H9 (cell line): ENCODE results near the gene CXorf58. TPM values are rescaled to one million over a fixed set of nuclear protein-coding genes. Genes with fewer than 3 reads are reported as not detected.
"Not testable (repeated sequence)": the region's sequence is repeated elsewhere in the genome, so short reads cannot be mapped to it uniquely, and the experiment has no call there.

Experiments
- DNase-seq: peaks from one replicate; pipeline ENCODE4 v3.0.0-alpha.2; 2017
- H2AFZ ChIP-seq: one replicate; pipeline ENCODE4 v1.6.1; 2013; ENCODE audit warnings: mild to moderate bottlenecking, low read length, control low read depth, moderate library complexity
- H2AK5ac ChIP-seq: 2 replicates; pipeline ENCODE4 v1.6.1; 2013; ENCODE audit warnings: low read length, control low read depth, mixed read lengths; ENCODE audit not compliant: insufficient read length
- H2BK120ac ChIP-seq: one replicate; pipeline ENCODE4 v1.6.1; 2013; ENCODE audit warnings: low read depth, mild to moderate bottlenecking, low read length, control low read depth, inconsistent platforms; ENCODE audit not compliant: poor library complexity, severe bottlenecking
- H2BK12ac ChIP-seq: 2 replicates; pipeline ENCODE4 v1.6.1; 2013; ENCODE audit warnings: low read length, control low read depth, mixed read lengths, low read depth; ENCODE audit not compliant: insufficient read length
- H2BK15ac ChIP-seq: 2 replicates; pipeline ENCODE4 v1.6.1; 2013; ENCODE audit warnings: low read depth, low read length, control low read depth
- H2BK20ac ChIP-seq: one replicate; pipeline ENCODE4 v1.6.1; 2013; ENCODE audit warnings: low read depth, mild to moderate bottlenecking, low read length, control low read depth, inconsistent platforms; ENCODE audit not compliant: poor library complexity, severe bottlenecking
- H2BK5ac ChIP-seq: 2 replicates; pipeline ENCODE4 v1.6.1; 2013; ENCODE audit warnings: low read length, control low read depth, mixed read lengths; ENCODE audit not compliant: insufficient read length
- H3K14ac ChIP-seq: 2 replicates; pipeline ENCODE4 v1.6.1; 2013; ENCODE audit warnings: low read length, control low read depth; ENCODE audit not compliant: insufficient read depth
- H3K18ac ChIP-seq: 2 replicates; pipeline ENCODE4 v1.6.1; 2013; ENCODE audit warnings: low read depth, mild to moderate bottlenecking, mixed read lengths, low read length, control low read depth; ENCODE audit not compliant: insufficient read length
- H3K23ac ChIP-seq: 2 replicates; pipeline ENCODE4 v1.6.1; 2013; ENCODE audit warnings: low read length, control low read depth, mixed read lengths, low read depth; ENCODE audit not compliant: insufficient read length
- H3K23me2 ChIP-seq: 2 replicates; pipeline ENCODE4 v1.6.1; 2013; ENCODE audit warnings: low read depth, mild to moderate bottlenecking, mixed read lengths, low read length, control low read depth; ENCODE audit not compliant: insufficient read length, poor library complexity, severe bottlenecking
- H3K27ac ChIP-seq: 2 replicates; pipeline ENCODE4 v1.5.1; 2013; ENCODE audit warnings: low read length, control low read depth, mixed read lengths, low read depth; ENCODE audit not compliant: insufficient read length
- H3K27me3 ChIP-seq: 2 replicates; pipeline ENCODE4 v1.6.1; 2013; ENCODE audit warnings: low read length, control low read depth, inconsistent platforms; ENCODE audit not compliant: insufficient read depth
- H3K4ac ChIP-seq: 2 replicates; pipeline ENCODE4 v1.6.1; 2013; ENCODE audit warnings: low read depth, mild to moderate bottlenecking, control low read depth, inconsistent platforms, low read length, moderate library complexity
- H3K4me1 ChIP-seq: 2 replicates; pipeline ENCODE4 v1.6.1; 2013; ENCODE audit warnings: low read length, control low read depth, inconsistent platforms; ENCODE audit not compliant: insufficient read depth
- H3K4me2 ChIP-seq: 2 replicates; pipeline ENCODE4 v1.6.1; 2013; ENCODE audit warnings: low read length, control low read depth, mixed read lengths; ENCODE audit not compliant: insufficient read length, insufficient read depth
- H3K56ac ChIP-seq: 2 replicates; pipeline ENCODE4 v1.6.1; 2013; ENCODE audit warnings: low read depth, mild to moderate bottlenecking, mixed read lengths, low read length, control low read depth; ENCODE audit not compliant: insufficient read length
- H3K79me1 ChIP-seq: 2 replicates; pipeline ENCODE4 v1.6.1; 2013; ENCODE audit warnings: low read depth, mild to moderate bottlenecking, moderate library complexity, low read length, control low read depth, inconsistent platforms; ENCODE audit not compliant: insufficient read depth, poor library complexity, severe bottlenecking
- H3K79me2 ChIP-seq: 2 replicates; pipeline ENCODE4 v1.6.1; 2013; ENCODE audit warnings: low read length, control low read depth, inconsistent platforms; ENCODE audit not compliant: insufficient read depth
- H3K9ac ChIP-seq: 2 replicates; pipeline ENCODE4 v1.6.1; 2013; ENCODE audit warnings: low read length, control low read depth, mixed read lengths; ENCODE audit not compliant: insufficient read length; ENCODE audit errors: extremely low read depth
- H3K9me3 ChIP-seq: one replicate; pipeline ENCODE4 v1.6.1; 2013; ENCODE audit warnings: low read depth, low read length, inconsistent platforms; ENCODE audit not compliant: control insufficient read depth
- H3T11ph ChIP-seq: one replicate; pipeline ENCODE4 v1.6.1; 2013; ENCODE audit warnings: mild to moderate bottlenecking, low read length, control low read depth, inconsistent platforms
- H4K20me1 ChIP-seq: one replicate; pipeline ENCODE4 v1.6.1; 2013; ENCODE audit not compliant: control insufficient read depth, insufficient read length, insufficient read depth
- H4K5ac ChIP-seq: 2 replicates; pipeline ENCODE4 v1.6.1; 2013; ENCODE audit warnings: low read depth, mild to moderate bottlenecking, mixed read lengths, low read length, control low read depth; ENCODE audit not compliant: insufficient read length
- H4K8ac ChIP-seq: replicated peaks from 2 replicates; pipeline ENCODE4 v1.6.1; 2013; ENCODE audit warnings: low read length, control low read depth, mixed read lengths, low read depth; ENCODE audit not compliant: insufficient read length
- H4K91ac ChIP-seq: 2 replicates; pipeline ENCODE4 v1.6.1; 2013; ENCODE audit warnings: low read depth, mild to moderate bottlenecking, moderate library complexity, mixed read lengths, low read length, control low read depth; ENCODE audit not compliant: insufficient read length
- H3K27ac Mint-ChIP-seq, 3 experiments: 2 replicates in 2 of 3; 3 replicates in 1 of 3; pipeline ENCODE4 v1.8.0; 2020 to 2021; ENCODE audit warnings: mixed read lengths in 3 of 3, mild to moderate bottlenecking in 1 of 3, moderate library complexity in 1 of 3
- H3K27me3 Mint-ChIP-seq: 2 replicates; pipeline ENCODE4 v1.8.0; 2021; ENCODE audit warnings: low read depth, mild to moderate bottlenecking, moderate library complexity, mixed read lengths
- H3K36me3 Mint-ChIP-seq, 3 experiments: 2 replicates in 2 of 3; 3 replicates in 1 of 3; pipeline ENCODE4 v1.8.0; 2020 to 2021; ENCODE audit warnings: low read depth in 3 of 3, mixed read lengths in 3 of 3; ENCODE audit not compliant: insufficient read depth in 1 of 3
- H3K4me1 Mint-ChIP-seq, 2 experiments: 2 replicates each; pipeline ENCODE4 v1.8.0; 2020; ENCODE audit warnings: mixed read lengths in 2 of 2
- H3K4me3 Mint-ChIP-seq, 2 experiments: 2 replicates in 1 of 2; 3 replicates in 1 of 2; pipeline ENCODE4 v1.8.0; 2020 to 2021; ENCODE audit warnings: mild to moderate bottlenecking in 2 of 2, mixed read lengths in 2 of 2, moderate library complexity in 1 of 2
- H3K9me3 Mint-ChIP-seq, 2 experiments: 2 replicates in 1 of 2; 3 replicates in 1 of 2; pipeline ENCODE4 v1.8.0; 2020; ENCODE audit warnings: mild to moderate bottlenecking in 2 of 2, mixed read lengths in 2 of 2, moderate library complexity in 1 of 2
- CTCF ChIP-seq: fragments of 200-600 bp; sonication (generic); conservative IDR thresholded peaks from 3 replicates; pipeline ENCODE4 v1.8.0; 2021; ENCODE audit warnings: antibody characterized with exemption, mild to moderate bottlenecking
- WGBS: extraction: QIAGEN DNeasy Blood & Tissue Kit; methylation state at CpG from one replicate; pipeline ENCODE4 v1.1.7; 2013; ENCODE audit warnings: missing lambda C conversion rate, low lambda C conversion rate, mixed read lengths; ENCODE audit not compliant: insufficient read length; ENCODE audit errors: extremely low coverage; 5-methylcytosine and 5-hydroxymethylcytosine counted together
- long read RNA-seq: library from polyadenylated mRNA; unstranded; transcript quantifications from one replicate; pipeline ENCODE4 v2.0.0, GENCODE V29; 2020
- total RNA-seq: library from RNA; stranded (reverse); gene quantifications from 2 replicates; pipeline ENCODE4 v1.2.1, GENCODE V29; 2021

Gene CXorf58
- not detected in 2 replicates for total RNA-seq
- long read RNA-seq = 0 reads

GRCh38 chrX:23907498-23908218, at the start of gene CXorf58, which contains the start of gene APOO:
CXorf58 (plus strand) TSS chrX:23908006; CDS start chrX:23910303, 2,297 bp downstream.
APOO (minus strand) TSS chrX:23907938; CDS start chrX:23907702, 236 bp downstream.
- Histone ChIP-seq H2BK5ac (no peak within 1 kb of the TSS), H2BK120ac (no peak within 1 kb of the TSS), H3K18ac (peak within 1 kb of the TSS; percentile 31), H2BK15ac (no peak within 1 kb of the TSS), H3K23me2 (no peaks in the 10 kb centered on the region), H3K27me3 (no peaks in the 10 kb centered on the region), H4K91ac (no peak within 1 kb of the TSS), H4K5ac (no peak within 1 kb of the TSS), H3K14ac (peak within 1 kb of the TSS; percentile 21; the same call in 1 of the 2 replicates), H2BK12ac (no peak within 1 kb of the TSS), H3K79me2 (peaks cover 2% of the 10 kb centered on the region; the same call in 1 of the 2 replicates), H3K4ac (no peak within 1 kb of the TSS), H2AK5ac (no peak within 1 kb of the TSS), H3K9ac (peak within 1 kb of the TSS; percentile 66), H3K27ac (peak within 1 kb of the TSS; percentile 10), H3K4me1 (peaks cover 3% of the 10 kb centered on the region; the same call in 1 of the 2 replicates), H4K20me1 (no peaks in the 10 kb centered on the region), H3K56ac (no peak within 1 kb of the TSS), H3K79me1 (no peaks in the 10 kb centered on the region), H4K8ac (no peak within 1 kb of the TSS), H2BK20ac (no peak within 1 kb of the TSS), H3K23ac (no peak within 1 kb of the TSS), H3K9me3 (no peaks in the 10 kb centered on the region), H3T11ph (no peak within 1 kb of the TSS), H2AFZ (no peak within 1 kb of the TSS), H3K4me2 (peak within 1 kb of the TSS; percentile 66)
- peak; percentile 98 for DNase-seq
- H3K4me3 Mint-ChIP-seq = peak within 1 kb of the TSS; percentile 87 to 94
- peaks cover 20 to 24% of the 10 kb centered on the region in 2 experiments for H3K4me1 Mint-ChIP-seq
- peak; percentile 88 for TF ChIP-seq CTCF
- H3K27me3 Mint-ChIP-seq = no peaks in the 10 kb centered on the region; the same call in 1 of the 2 replicates
- peaks cover 4 to 9% (median 4%) of the 10 kb centered on the region in 3 experiments; a peak in 6 of 7 replicates for H3K36me3 Mint-ChIP-seq
- WGBS = no CpG with 5 or more reads among the region's 81 CpGs
- H3K9me3 Mint-ChIP-seq = no peaks in the 10 kb centered on the region
- peak within 1 kb of the TSS; percentile 95 to 97 (median 97); a peak in 6 of 7 replicates for H3K27ac Mint-ChIP-seq

GRCh38 chrX:23859238-23859637, 48.6 kb upstream of the CXorf58 start:
- not testable (repeated sequence) for H3K9me3 Mint-ChIP-seq

More at GRCh38 chrX:23859238-23859637, 48.6 kb upstream of the CXorf58 start:
- not testable (repeated sequence) for H4K5ac ChIP-seq, H3K9me3 ChIP-seq, H3K27ac ChIP-seq, H2BK120ac ChIP-seq, H3K27me3 Mint-ChIP-seq, DNase-seq, H3K27ac Mint-ChIP-seq, H4K91ac ChIP-seq, H2BK15ac ChIP-seq, H2BK20ac ChIP-seq, H3K4me3 Mint-ChIP-seq, H4K8ac ChIP-seq, H3K4ac ChIP-seq, H3T11ph ChIP-seq, H3K23me2 ChIP-seq, H3K4me1 Mint-ChIP-seq, H3K27me3 ChIP-seq, H4K20me1 ChIP-seq, H3K23ac ChIP-seq, H3K4me1 ChIP-seq, H2BK5ac ChIP-seq, H3K9ac ChIP-seq, H3K14ac ChIP-seq, H2AK5ac ChIP-seq, H3K4me2 ChIP-seq, H3K79me2 ChIP-seq, H2BK12ac ChIP-seq, H2AFZ ChIP-seq, H3K56ac ChIP-seq, H3K79me1 ChIP-seq, H3K18ac ChIP-seq
- H3K36me3 Mint-ChIP-seq = peaks cover 8 to 36% (median 33%) of the 10 kb centered on the region in 3 experiments; a peak in 6 of 7 replicates
- no CpG with 5 or more reads among the region's 7 CpGs for WGBS
